HG02981 (cell line): ENCODE results near the gene NAALAD2.
"Not testable (repeated sequence)": the region's sequence is repeated elsewhere in the genome, so short reads cannot be mapped to it uniquely, and the experiment has no call there.

ENCODE experiments used
- ATAC-seq: cut with Tn5 transposase; IDR thresholded peaks from one replicate; pipeline ENCODE4 v1.9.1; 2021; ENCODE audit warnings: mild to moderate bottlenecking, moderate library complexity; ENCODE audit not compliant: unreplicated experiment

NAALAD2 gene

DNA sequence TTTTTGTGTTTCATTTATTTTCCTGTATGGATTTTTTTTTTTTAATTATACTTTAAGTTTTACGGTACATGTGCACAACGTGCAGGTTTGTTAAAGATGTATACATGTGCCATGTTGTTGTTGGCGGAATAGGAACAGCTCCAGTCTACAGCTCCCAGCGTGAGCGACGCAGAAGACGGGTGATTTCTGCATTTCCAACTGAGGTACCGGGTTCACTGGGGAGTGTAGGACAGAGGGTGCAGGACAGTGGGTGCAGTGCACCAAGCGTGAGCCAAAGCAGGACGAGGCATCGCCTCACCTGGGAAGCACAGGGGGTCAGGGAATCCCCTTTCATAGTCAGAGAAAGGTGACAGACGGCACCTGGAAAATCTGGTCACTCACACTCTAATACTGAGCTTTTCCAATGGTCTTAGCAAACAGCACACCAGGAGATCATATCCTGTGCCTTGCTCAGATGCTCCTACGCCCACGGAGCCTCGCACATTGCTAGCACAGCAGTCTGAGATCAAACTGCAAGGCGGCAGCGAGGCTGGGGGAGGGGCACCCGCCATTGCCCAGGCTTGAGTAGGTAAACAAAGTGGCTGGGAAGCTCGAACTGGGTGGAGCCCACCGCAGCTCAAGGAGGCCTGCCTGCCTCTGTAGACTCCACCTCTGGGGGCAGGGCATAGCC lies 105.6 kb downstream of the NAALAD2 start:
- ATAC-seq: not testable (repeated sequence)

DNA sequence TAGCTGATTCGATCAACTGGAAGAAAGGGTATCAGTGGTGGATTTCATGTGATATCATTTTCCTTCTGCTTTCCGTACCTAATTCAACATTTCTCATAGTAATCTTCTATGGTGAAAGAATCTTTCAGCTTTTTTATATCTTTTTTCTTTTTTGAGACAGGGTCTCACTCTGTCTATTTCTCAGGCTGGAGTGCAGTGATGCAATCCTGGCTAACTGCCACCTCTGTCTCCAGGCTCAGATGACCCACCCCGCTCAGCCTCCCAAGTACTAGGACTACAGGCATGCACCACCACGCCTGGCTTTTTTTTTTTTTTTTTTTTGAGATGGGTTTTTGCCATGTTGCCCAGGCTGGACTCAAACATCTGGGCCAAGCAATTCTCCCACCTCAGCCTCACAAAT lies 107.0 kb downstream of the NAALAD2 start:
- no peak for ATAC-seq
